Karpas-422 (cell line): ENCODE measurements around the gene LYAR. TPM values are rescaled to one million over a fixed set of nuclear protein-coding genes. Genes with fewer than 3 reads are reported as not detected.
A peak's percentile ranks its signal among the peaks of the same experiment; 100 is the strongest.

Source experiments
- DNase-seq: peaks from one replicate; pipeline ENCODE4 v3.0.0-alpha.2; 2015
- H2AFZ ChIP-seq: fragments of 200-600 bp; sonication (generic); 2 replicates; pipeline ENCODE4 v1.6.1; 2014; ENCODE audit warnings: antibody characterized with exemption, low read length, mixed read lengths
- H3K27ac ChIP-seq: fragments of 200-600 bp; sonication (generic); 2 replicates; pipeline ENCODE4 v1.5.1; 2014; ENCODE audit warnings: mild to moderate bottlenecking, low read length, moderate library complexity
- H3K27me3 ChIP-seq: fragments of 200-600 bp; sonication (generic); 2 replicates; pipeline ENCODE4 v1.6.1; 2014; ENCODE audit warnings: low read length, mixed read lengths
- H3K36me3 ChIP-seq: fragments of 200-600 bp; sonication (generic); 2 replicates; pipeline ENCODE4 v1.6.1; 2014; ENCODE audit warnings: low read length, mixed read lengths; ENCODE audit not compliant: insufficient read depth
- H3K4me1 ChIP-seq: fragments of 200-600 bp; sonication (generic); 2 replicates; pipeline ENCODE4 v1.6.1; 2014; ENCODE audit warnings: mild to moderate bottlenecking, low read length, mixed read lengths
- H3K4me2 ChIP-seq: fragments of 200-600 bp; sonication (generic); 2 replicates; pipeline ENCODE4 v1.6.1; 2014; ENCODE audit warnings: low read length, low read depth, mild to moderate bottlenecking; ENCODE audit not compliant: poor library complexity, severe bottlenecking
- H3K4me3 ChIP-seq: fragments of 200-600 bp; sonication (generic); 2 replicates; pipeline ENCODE4 v1.5.1; 2014; ENCODE audit warnings: mild to moderate bottlenecking, antibody characterized with exemption, low read length, mixed read lengths
- H3K79me2 ChIP-seq: fragments of 200-600 bp; sonication (generic); 2 replicates; pipeline ENCODE4 v1.6.1; 2014; ENCODE audit warnings: mild to moderate bottlenecking, low read length, mixed read lengths
- H3K9ac ChIP-seq: fragments of 200-600 bp; sonication (generic); 2 replicates; pipeline ENCODE4 v1.6.0; 2014; ENCODE audit warnings: low read length
- H3K9me2 ChIP-seq: fragments of 200-600 bp; sonication (generic), shearing (Covaris generic); replicated peaks from 2 replicates; pipeline ENCODE4 v1.6.0; 2014; ENCODE audit warnings: mild to moderate bottlenecking, low read length, moderate library complexity; ENCODE audit not compliant: insufficient read depth
- H3K9me3 ChIP-seq: fragments of 300-700, 200-600 bp; sonication (generic); 2 replicates; pipeline ENCODE4 v1.6.1; 2014; ENCODE audit warnings: low read length, mixed read lengths
- H4K20me1 ChIP-seq: fragments of 200-600 bp; sonication (generic); 2 replicates; pipeline ENCODE4 v1.6.1; 2014; ENCODE audit warnings: mild to moderate bottlenecking, antibody characterized with exemption, low read length, low read depth; ENCODE audit not compliant: insufficient read depth
- total RNA-seq: library from RNA; depleted of rRNA; stranded (reverse); fragments of >200 nt; shearing (Covaris generic); gene quantifications from 2 replicates; pipeline ENCODE4 v1.2.3, GENCODE V29; 2014; ENCODE audit warnings: low replicate concordance; rRNA removed

Gene LYAR, protein sequence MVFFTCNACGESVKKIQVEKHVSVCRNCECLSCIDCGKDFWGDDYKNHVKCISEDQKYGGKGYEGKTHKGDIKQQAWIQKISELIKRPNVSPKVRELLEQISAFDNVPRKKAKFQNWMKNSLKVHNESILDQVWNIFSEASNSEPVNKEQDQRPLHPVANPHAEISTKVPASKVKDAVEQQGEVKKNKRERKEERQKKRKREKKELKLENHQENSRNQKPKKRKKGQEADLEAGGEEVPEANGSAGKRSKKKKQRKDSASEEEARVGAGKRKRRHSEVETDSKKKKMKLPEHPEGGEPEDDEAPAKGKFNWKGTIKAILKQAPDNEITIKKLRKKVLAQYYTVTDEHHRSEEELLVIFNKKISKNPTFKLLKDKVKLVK
- 19.7 and 32.2 TPM in 2 replicates for total RNA-seq

DNA sequence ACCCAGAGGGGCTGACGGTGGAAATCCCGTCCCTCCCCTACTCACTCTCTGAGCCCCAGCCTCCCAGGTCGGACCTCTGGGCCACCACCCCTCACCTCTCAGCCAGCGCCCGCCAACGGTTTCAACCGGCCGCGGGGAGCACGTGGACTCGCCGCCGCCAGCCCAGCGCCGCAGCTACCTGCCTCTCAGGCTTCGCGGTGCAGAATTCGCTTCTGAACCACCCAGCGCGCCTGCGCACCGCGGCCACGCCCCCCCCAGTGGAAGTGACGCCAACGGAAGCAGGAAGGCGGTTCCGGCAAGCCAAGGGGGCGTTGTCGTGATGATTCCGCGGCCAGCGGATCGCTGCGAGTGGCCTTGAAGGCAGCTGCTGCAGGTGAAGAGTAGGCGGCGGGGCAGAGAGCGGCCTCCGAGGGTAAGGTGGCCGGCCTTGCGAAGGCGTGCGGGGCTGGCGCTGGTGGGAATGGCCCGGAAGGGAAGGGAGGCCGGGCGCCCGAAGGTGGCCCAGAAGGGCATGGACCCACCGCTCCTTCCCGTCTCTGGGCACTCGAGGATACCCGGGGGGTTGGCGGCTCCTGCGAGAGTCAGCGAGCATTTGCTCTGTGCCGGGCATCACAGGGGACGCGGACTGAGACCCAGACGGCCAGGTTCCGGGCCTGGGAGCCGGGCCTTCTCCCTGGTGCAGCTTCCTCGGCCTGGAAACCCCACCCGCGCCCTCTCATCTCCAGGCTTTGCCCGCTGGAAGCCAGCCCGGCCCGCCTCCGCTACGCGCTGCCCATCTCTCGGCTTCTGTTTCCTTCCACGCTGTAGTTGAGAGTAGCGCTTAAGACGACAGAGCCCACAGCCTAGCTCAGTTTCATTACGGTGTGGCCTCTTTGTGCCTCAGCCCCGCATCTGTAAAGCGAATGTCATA is at the start of gene LYAR, which contains the start of gene ZBTB49:
Gene LYAR (minus strand): TSS at position 214 of the 910 bp plus-strand sequence. CDS start 6,412 bp downstream, outside the sequence.
Gene ZBTB49 (plus strand): TSS at position 311 of the 910 bp plus-strand sequence. CDS start 9,695 bp downstream, outside the sequence.
- Histone ChIP-seq H3K9me3 (no peaks in the 10 kb centered on the region), H3K9ac (peak within 1 kb of the TSS; percentile 86), H3K27ac (peak within 1 kb of the TSS; percentile 1; the same call in 1 of the 2 replicates), H3K36me3 (peaks cover 21% of the 10 kb centered on the region; the same call in 1 of the 2 replicates), H3K27me3 (no peaks in the 10 kb centered on the region), H3K4me1 (peaks cover 24% of the 10 kb centered on the region), H3K4me2 (peak within 1 kb of the TSS; percentile 83), H3K4me3 (peak within 1 kb of the TSS; percentile 88), H2AFZ (no peak within 1 kb of the TSS), H4K20me1 (peaks cover 17% of the 10 kb centered on the region; the same call in 1 of the 2 replicates), H3K9me2 (no peaks in the 10 kb centered on the region), H3K79me2 (peaks cover 96% of the 10 kb centered on the region)
- DNase-seq: peak; percentile 97

DNA sequence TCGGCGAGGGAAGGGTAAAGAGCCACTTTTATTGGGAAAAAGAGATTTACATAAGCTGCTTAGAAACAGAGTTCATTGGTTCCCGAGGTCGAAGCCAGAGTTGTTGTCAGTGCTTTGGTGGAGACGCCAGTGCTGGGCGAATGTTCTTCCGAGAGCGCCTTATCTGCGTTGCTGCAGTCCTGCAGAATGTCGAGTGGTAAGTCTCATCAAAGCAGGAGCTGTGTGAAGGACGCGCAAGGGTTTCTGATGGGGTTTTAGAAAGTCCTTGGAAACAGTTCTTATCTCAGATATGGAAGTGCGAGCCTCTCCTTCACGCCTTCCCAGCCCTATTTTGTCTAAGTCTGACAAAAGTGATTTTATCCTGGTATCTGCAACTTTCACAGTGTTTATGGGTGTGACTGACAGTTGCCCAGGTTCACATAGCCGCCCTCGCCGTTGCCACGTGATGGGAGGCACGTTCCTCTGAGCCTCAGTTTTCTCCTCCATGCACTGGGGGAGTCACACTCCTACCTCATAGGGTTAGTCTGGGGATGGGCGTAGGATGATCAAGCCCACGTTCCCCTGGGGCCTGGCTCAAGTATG is 49.6 kb upstream of the LYAR start:
- Histone ChIP-seq H3K79me2 (no peaks in the 10 kb centered on the region), H3K4me3 (no peak overlapping the region), H4K20me1 (no peaks in the 10 kb centered on the region), H3K27ac (no peak overlapping the region), H3K4me2 (no peak overlapping the region), H3K9me3 (no peaks in the 10 kb centered on the region), H2AFZ (no peak overlapping the region), H3K36me3 (no peaks in the 10 kb centered on the region), H3K27me3 (no peaks in the 10 kb centered on the region), H3K9me2 (no peaks in the 10 kb centered on the region), H3K9ac (no peak overlapping the region), H3K4me1 (peaks cover 10% of the 10 kb centered on the region)
- no peak for DNase-seq

DNA sequence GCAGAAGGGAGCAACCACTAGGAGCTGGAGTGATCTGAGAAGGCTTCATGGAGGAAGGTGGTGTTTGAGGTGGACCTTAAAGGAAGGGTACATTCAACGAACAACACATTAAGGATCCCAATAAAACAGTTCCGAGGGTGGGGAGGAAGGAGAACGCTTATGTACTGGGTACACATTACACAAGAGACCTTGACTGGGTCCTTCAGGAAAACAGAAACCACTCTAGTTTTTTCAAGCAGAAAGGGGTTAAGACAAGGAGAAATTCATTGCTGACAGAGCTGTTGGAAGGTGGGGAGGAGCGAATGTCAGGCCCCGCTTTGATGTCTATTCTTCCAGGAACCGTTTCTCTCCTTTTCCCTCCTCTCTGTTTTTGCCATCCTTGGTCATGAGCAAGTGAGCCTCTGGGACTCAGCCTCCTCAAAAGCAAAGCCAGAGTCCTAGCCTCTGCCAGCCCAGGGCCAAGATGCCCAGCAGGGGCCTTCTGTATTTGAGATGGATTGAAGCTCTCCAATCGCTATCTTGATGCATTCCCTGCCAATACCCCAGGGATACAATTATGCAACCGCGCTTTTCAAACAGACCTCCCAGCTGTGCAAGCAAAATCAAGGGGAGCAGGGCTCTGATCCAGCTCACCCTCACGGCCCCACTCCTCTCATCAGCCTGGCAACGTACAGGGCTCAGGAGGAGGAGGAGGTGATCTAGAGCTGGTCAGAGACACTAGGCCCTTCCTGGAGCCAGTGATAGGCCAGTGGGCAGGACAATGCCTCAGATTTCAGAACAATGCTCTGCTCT is 48.5 kb upstream of the LYAR start:
- no peak for DNase-seq
- H3K9me3 ChIP-seq: no peaks in the 10 kb centered on the region
- peaks cover 5% of the 10 kb centered on the region; the same call in 1 of the 2 replicates for H3K4me1 ChIP-seq
- H3K79me2 ChIP-seq: no peaks in the 10 kb centered on the region
- H3K36me3 ChIP-seq: no peaks in the 10 kb centered on the region
- no peak overlapping the region for H3K4me2 ChIP-seq
- no peaks in the 10 kb centered on the region for H3K27me3 ChIP-seq
- H4K20me1 ChIP-seq: no peaks in the 10 kb centered on the region
- no peak overlapping the region for H3K27ac ChIP-seq
- no peak overlapping the region for H2AFZ ChIP-seq
- H3K4me3 ChIP-seq: no peak overlapping the region
- H3K9ac ChIP-seq: no peak overlapping the region
- H3K9me2 ChIP-seq: no peaks in the 10 kb centered on the region

DNA sequence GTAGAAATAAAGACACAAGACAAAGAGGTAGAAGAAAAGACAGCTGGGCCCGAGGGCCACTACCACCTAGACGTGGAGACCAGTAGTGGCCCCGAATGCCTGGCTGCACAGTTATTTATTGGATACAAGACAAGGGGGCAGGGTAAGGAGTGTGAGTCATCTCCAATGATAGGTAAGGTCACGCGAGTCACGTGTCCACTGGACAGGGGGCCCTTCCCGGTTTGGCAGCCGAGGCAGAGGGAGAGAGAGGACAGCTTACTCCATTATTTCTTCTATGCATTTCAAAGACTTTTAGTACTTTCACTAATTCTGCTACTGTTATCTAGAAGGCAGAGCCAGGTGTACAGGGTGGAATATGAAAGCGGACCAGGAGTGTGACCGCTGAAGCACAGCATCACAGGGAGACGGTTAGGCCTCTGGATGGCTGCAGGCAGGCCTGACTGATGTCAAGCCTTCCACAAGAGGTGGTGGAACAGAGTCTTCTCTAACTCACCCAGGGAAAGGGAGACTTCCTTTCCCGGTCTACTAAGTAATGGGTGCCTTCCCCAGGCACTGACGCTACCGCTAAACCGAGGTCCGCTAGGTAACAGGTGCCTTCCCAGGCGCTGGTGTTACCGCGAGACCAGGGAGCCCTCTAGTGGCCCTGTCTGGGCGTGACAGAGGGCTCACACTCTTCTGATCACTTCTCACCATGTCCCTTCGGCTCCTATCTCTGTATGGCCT is 45.0 kb upstream of the LYAR start:
- Histone ChIP-seq H3K9me3 (no peaks in the 10 kb centered on the region), H3K9ac (no peak overlapping the region), H3K4me1 (no peaks in the 10 kb centered on the region), H2AFZ (no peak overlapping the region), H3K4me3 (no peak overlapping the region), H3K27ac (no peak overlapping the region), H3K36me3 (no peaks in the 10 kb centered on the region), H4K20me1 (no peaks in the 10 kb centered on the region), H3K27me3 (no peaks in the 10 kb centered on the region), H3K79me2 (no peaks in the 10 kb centered on the region), H3K9me2 (no peaks in the 10 kb centered on the region), H3K4me2 (no peak overlapping the region)
- DNase-seq: peak; percentile 87

DNA sequence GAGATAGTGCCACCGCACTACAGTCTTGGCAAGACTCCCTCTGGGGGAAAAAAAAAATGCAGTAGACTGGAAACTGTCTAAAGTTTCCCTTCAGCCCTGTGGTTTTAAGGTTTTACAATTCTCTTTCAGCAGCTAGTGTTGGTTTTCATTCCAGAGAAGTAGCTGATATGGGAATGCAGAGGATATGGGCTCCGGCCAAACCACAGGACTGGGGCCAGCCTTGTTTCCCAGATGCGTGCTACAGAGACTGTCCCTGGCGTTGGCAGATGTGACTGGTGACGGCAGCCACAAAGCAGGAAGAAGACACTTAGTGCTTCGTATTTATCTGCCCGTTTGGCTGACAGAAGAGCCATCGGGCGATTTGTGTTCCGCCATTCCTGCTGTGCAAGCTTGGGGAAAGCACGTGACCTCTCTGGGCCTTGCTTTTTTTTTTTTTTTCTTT is 43.3 kb upstream of the LYAR start:
- no peak overlapping the region for H3K4me2 ChIP-seq

DNA sequence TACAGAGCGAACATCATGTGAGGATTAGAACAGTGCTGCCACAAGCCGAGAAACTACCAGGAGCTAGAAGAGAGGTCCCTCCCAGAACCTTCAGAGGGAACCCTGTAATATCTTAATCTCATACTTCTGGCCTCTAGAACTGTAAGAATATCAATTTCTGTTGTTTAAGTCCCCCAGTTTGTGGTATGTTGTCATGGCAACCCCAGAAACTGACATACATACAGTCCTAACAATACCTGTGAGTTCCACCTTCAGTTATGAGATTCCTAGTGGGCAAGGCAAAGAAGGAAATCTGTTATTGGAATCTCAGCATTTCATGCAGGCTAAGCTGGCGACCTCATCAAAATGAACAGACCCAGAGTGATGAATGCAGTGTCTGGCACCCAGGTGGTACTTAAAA is 42.6 kb upstream of the LYAR start:
- no peaks in the 10 kb centered on the region for H3K27me3 ChIP-seq
- no peak overlapping the region for H3K4me2 ChIP-seq
- H3K27ac ChIP-seq: no peak overlapping the region
- no peaks in the 10 kb centered on the region for H3K79me2 ChIP-seq
- DNase-seq: no peak
- no peaks in the 10 kb centered on the region for H3K36me3 ChIP-seq
- no peaks in the 10 kb centered on the region for H3K9me3 ChIP-seq
- no peak overlapping the region for H2AFZ ChIP-seq
- no peak overlapping the region for H3K9ac ChIP-seq
- H4K20me1 ChIP-seq: no peaks in the 10 kb centered on the region
- H3K4me1 ChIP-seq: no peaks in the 10 kb centered on the region
- no peak overlapping the region for H3K4me3 ChIP-seq
- no peaks in the 10 kb centered on the region for H3K9me2 ChIP-seq

More for the DNA sequence above, 43.3 kb upstream of the LYAR start:
- Histone ChIP-seq H3K27me3 (no peaks in the 10 kb centered on the region), H3K9me3 (no peaks in the 10 kb centered on the region), H3K9ac (no peak overlapping the region), H3K36me3 (no peaks in the 10 kb centered on the region), H3K79me2 (no peaks in the 10 kb centered on the region), H4K20me1 (no peaks in the 10 kb centered on the region), H3K9me2 (no peaks in the 10 kb centered on the region), H3K27ac (no peak overlapping the region), H3K4me3 (no peak overlapping the region), H3K4me1 (no peaks in the 10 kb centered on the region), H2AFZ (no peak overlapping the region)
- no peak for DNase-seq

DNA sequence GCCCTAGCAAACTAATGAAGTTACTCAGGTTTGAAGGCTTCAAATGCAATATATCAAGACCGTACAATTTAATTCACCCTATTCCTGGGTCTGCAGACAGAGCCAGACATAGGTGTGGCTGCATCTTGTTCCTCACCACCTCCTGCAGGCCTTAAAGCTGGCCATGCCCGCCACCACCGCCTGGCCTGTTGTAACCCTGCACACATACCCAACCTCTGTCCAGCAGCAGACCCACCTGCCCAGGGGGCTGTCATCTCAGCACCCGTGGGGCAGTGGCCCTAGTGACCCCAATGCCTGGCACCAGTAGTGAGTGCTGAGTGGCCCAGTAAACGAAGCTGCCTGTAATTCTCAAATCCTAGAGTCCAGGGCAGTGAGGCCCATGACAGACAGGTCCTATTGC is 40.8 kb upstream of the LYAR start:
- H3K79me2 ChIP-seq: no peaks in the 10 kb centered on the region
- H3K36me3 ChIP-seq: no peaks in the 10 kb centered on the region
- no peaks in the 10 kb centered on the region for H3K4me1 ChIP-seq

More for the DNA sequence above, 40.8 kb upstream of the LYAR start:
- no peak overlapping the region for H3K4me2 ChIP-seq
- no peaks in the 10 kb centered on the region for H3K9me2 ChIP-seq
- H3K9ac ChIP-seq: no peak overlapping the region
- no peak overlapping the region for H2AFZ ChIP-seq
- no peaks in the 10 kb centered on the region for H4K20me1 ChIP-seq
- no peaks in the 10 kb centered on the region for H3K27me3 ChIP-seq
- H3K27ac ChIP-seq: no peak overlapping the region
- no peaks in the 10 kb centered on the region for H3K9me3 ChIP-seq
- DNase-seq: no peak
- no peak overlapping the region for H3K4me3 ChIP-seq
